ENCODE data around the gene GAK. TPM values are rescaled to one million over a fixed set of nuclear protein-coding genes. Genes with fewer than 3 reads are reported as not detected.

The GAK gene
- total and polyA plus RNA-seq, 2 of the 13 experiments (the other 11 are each of a cell fraction or from before 2014, with no cell fraction given): 17.5 to 44.3 TPM

GRCh38 chr4:888029-888428 is 44.1 kb downstream of the GAK start (continued):
- TF ChIP-seq NR2F6 (IDR thresholded peaks at IDR 0.05): no peak
- no peak for TF ChIP-seq NR2F6 (CRISPR knock-in tag; IDR thresholded peaks at IDR 0.05)
- TF ChIP-seq, protein P1, sequence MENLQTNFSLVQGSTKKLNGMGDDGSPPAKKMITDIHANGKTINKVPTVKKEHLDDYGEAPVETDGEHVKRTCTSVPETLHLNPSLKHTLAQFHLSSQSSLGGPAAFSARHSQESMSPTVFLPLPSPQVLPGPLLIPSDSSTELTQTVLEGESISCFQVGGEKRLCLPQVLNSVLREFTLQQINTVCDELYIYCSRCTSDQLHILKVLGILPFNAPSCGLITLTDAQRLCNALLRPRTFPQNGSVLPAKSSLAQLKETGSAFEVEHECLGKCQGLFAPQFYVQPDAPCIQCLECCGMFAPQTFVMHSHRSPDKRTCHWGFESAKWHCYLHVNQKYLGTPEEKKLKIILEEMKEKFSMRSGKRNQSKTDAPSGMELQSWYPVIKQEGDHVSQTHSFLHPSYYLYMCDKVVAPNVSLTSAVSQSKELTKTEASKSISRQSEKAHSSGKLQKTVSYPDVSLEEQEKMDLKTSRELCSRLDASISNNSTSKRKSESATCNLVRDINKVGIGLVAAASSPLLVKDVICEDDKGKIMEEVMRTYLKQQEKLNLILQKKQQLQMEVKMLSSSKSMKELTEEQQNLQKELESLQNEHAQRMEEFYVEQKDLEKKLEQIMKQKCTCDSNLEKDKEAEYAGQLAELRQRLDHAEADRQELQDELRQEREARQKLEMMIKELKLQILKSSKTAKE (CRISPR knock-in tag; IDR thresholded peaks at IDR 0.05; ENCODE audit: borderline replicate concordance): no peak
- TF ChIP-seq, protein P2, sequence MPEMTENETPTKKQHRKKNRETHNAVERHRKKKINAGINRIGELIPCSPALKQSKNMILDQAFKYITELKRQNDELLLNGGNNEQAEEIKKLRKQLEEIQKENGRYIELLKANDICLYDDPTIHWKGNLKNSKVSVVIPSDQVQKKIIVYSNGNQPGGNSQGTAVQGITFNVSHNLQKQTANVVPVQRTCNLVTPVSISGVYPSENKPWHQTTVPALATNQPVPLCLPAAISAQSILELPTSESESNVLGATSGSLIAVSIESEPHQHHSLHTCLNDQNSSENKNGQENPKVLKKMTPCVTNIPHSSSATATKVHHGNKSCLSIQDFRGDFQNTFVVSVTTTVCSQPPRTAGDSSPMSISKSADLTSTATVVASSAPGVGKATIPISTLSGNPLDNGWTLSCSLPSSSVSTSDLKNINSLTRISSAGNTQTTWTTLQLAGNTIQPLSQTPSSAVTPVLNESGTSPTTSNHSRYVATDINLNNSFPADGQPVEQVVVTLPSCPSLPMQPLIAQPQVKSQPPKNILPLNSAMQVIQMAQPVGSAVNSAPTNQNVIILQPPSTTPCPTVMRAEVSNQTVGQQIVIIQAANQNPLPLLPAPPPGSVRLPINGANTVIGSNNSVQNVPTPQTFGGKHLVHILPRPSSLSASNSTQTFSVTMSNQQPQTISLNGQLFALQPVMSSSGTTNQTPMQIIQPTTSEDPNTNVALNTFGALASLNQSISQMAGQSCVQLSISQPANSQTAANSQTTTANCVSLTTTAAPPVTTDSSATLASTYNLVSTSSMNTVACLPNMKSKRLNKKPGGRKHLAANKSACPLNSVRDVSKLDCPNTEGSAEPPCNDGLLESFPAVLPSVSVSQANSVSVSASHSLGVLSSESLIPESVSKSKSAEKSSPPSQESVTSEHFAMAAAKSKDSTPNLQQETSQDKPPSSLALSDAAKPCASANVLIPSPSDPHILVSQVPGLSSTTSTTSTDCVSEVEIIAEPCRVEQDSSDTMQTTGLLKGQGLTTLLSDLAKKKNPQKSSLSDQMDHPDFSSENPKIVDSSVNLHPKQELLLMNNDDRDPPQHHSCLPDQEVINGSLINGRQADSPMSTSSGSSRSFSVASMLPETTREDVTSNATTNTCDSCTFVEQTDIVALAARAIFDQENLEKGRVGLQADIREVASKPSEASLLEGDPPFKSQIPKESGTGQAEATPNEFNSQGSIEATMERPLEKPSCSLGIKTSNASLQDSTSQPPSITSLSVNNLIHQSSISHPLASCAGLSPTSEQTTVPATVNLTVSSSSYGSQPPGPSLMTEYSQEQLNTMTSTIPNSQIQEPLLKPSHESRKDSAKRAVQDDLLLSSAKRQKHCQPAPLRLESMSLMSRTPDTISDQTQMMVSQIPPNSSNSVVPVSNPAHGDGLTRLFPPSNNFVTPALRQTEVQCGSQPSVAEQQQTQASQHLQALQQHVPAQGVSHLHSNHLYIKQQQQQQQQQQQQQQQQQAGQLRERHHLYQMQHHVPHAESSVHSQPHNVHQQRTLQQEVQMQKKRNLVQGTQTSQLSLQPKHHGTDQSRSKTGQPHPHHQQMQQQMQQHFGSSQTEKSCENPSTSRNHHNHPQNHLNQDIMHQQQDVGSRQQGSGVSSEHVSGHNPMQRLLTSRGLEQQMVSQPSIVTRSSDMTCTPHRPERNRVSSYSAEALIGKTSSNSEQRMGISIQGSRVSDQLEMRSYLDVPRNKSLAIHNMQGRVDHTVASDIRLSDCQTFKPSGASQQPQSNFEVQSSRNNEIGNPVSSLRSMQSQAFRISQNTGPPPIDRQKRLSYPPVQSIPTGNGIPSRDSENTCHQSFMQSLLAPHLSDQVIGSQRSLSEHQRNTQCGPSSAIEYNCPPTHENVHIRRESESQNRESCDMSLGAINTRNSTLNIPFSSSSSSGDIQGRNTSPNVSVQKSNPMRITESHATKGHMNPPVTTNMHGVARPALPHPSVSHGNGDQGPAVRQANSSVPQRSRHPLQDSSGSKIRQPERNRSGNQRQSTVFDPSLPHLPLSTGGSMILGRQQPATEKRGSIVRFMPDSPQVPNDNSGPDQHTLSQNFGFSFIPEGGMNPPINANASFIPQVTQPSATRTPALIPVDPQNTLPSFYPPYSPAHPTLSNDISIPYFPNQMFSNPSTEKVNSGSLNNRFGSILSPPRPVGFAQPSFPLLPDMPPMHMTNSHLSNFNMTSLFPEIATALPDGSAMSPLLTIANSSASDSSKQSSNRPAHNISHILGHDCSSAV (CRISPR knock-in tag; IDR thresholded peaks at IDR 0.05; ENCODE audit: borderline replicate concordance): no peak
- no peak for TF ChIP-seq NFIC (IDR thresholded peaks at IDR 0.05; ENCODE audit: low read length)
- TF ChIP-seq CENPX (CRISPR knock-in tag; IDR thresholded peaks at IDR 0.05): no peak
- no peak for TF ChIP-seq KAT8 (CRISPR knock-in tag; IDR thresholded peaks at IDR 0.05)
- TF ChIP-seq MED1 (CRISPR knock-in tag; IDR thresholded peaks at IDR 0.05): no peak
- TF ChIP-seq BATF2 (CRISPR knock-in tag; IDR thresholded peaks at IDR 0.05): no peak
- TF ChIP-seq CHD4 (IDR thresholded peaks at IDR 0.05; ENCODE audit: borderline replicate concordance, low read length): no peak
